Measurements from ENCODE around the gene TPGS2.
"Not testable (repeated sequence)": the region's sequence is repeated elsewhere in the genome, so short reads cannot be mapped to it uniquely, and the experiment has no call there.

The TPGS2 gene

GRCh38 chr18:36769611-36770314, 59.0 kb downstream of the TPGS2 start:
- no peak overlapping the region for H3K4me3 ChIP-seq (replicated peaks; ENCODE audit: low read depth, low read length)
- peak; percentile 33 for TF ChIP-seq CTCF (IDR thresholded peaks at IDR 0.05; ENCODE audit: low read length, missing control alignments)
- no peak for DNase-seq (ENCODE audit: low read depth)

- DNase-seq (ENCODE audit: low read depth), result no peak
- H3K4me3 ChIP-seq (replicated peaks; ENCODE audit: low read depth, low read length), result no peak overlapping the region
- TF ChIP-seq CTCF (IDR thresholded peaks at IDR 0.05; ENCODE audit: low read length, missing control alignments), result no peak
Observed at GRCh38 chr18:36769172-36769571, 59.6 kb downstream of the TPGS2 start.

- DNase-seq (ENCODE audit: low read depth), result no peak
- H3K4me3 ChIP-seq (replicated peaks; ENCODE audit: low read depth, low read length), result no peak overlapping the region
- no peak for TF ChIP-seq CTCF (IDR thresholded peaks at IDR 0.05; ENCODE audit: low read length, missing control alignments)
Observed at GRCh38 chr18:36766836-36767235, 62.0 kb downstream of the TPGS2 start.

GRCh38 chr18:36762965-36763364, 65.8 kb downstream of the TPGS2 start:
- DNase-seq (ENCODE audit: low read depth), result not testable (repeated sequence)

GRCh38 chr18:36762074-36762473, 66.7 kb downstream of the TPGS2 start:
- DNase-seq (ENCODE audit: low read depth), result no peak
- TF ChIP-seq CTCF (IDR thresholded peaks at IDR 0.05; ENCODE audit: low read length, missing control alignments), result no peak
- H3K4me3 ChIP-seq (replicated peaks; ENCODE audit: low read depth, low read length), result no peak overlapping the region

More at GRCh38 chr18:36762965-36763364, 65.8 kb downstream of the TPGS2 start:
- H3K4me3 ChIP-seq (replicated peaks; ENCODE audit: low read depth, low read length), result not testable (repeated sequence)

- H3K4me3 ChIP-seq (replicated peaks; ENCODE audit: low read depth, low read length), result no peak overlapping the region
- DNase-seq (ENCODE audit: low read depth), result no peak
- TF ChIP-seq CTCF (IDR thresholded peaks at IDR 0.05; ENCODE audit: low read length, missing control alignments), result no peak
Observed at GRCh38 chr18:36761186-36761698, 67.6 kb downstream of the TPGS2 start.

GRCh38 chr18:36760598-36760997, 68.2 kb downstream of the TPGS2 start:
- no peak for TF ChIP-seq CTCF (IDR thresholded peaks at IDR 0.05; ENCODE audit: low read length, missing control alignments)
- DNase-seq (ENCODE audit: low read depth), result no peak
- H3K4me3 ChIP-seq (replicated peaks; ENCODE audit: low read depth, low read length), result no peak overlapping the region
